Ascending aorta (tissue), 2 donors: Measurements from ENCODE around the gene HES6. TPM values are rescaled to one million over a fixed set of nuclear protein-coding genes. Genes with fewer than 3 reads are reported as not detected.

Source experiments
- DNase-seq, 2 donors: peaks; one replicate each; pipeline ENCODE4 v3.0.0-alpha.2; 2019; ENCODE audit warnings: low spot score in 2 of 2
- H3K27ac ChIP-seq, 2 donors: fragments of 200-600 bp; sonication (generic); one replicate each; pipeline ENCODE4 v1.5.1; 2016 to 2017; ENCODE audit warnings: mild to moderate bottlenecking in 1 of 2
- H3K27me3 ChIP-seq: fragments of 200-600 bp; sonication (generic); one replicate; pipeline ENCODE4 v1.5.1; 2017
- H3K36me3 ChIP-seq, 2 donors: fragments of 200-600 bp; sonication (generic); one replicate each; pipeline ENCODE4 v1.5.1; 2016
- H3K4me1 ChIP-seq, 2 donors: fragments of 200-600 bp; sonication (generic); one replicate each; pipeline ENCODE4 v1.5.1; 2016 to 2017; ENCODE audit warnings: mild to moderate bottlenecking in 1 of 2
- H3K4me3 ChIP-seq, 2 donors: fragments of 200-600 bp; sonication (generic); one replicate each; pipeline ENCODE4 v1.5.1; 2016 to 2017; ENCODE audit warnings: mild to moderate bottlenecking in 1 of 2
- H3K9me3 ChIP-seq, 2 donors: fragments of 200-600 bp; sonication (generic); one replicate each; pipeline ENCODE4 v1.5.1; 2016
- CTCF ChIP-seq, 3 experiments: fragments of 200-600 bp in 2 of 3; fragments of 450-650 bp in 1 of 3; sonication (generic) in 2 of 3; IDR thresholded peaks; one replicate each; pipeline ENCODE4 v1.5.1; 2016 to 2019; ENCODE audit warnings: antibody characterized with exemption in 3 of 3, mild to moderate bottlenecking in 1 of 3, moderate library complexity in 1 of 3
- intact Hi-C: fragments of 100-400 bp; cut with DNase I; formaldehyde crosslinking; loops from one replicate; pipeline ENCODE4 v1.15.1; 2023
- total RNA-seq: library from RNA; depleted of rRNA; stranded (reverse); fragments of >200 nt; gene quantifications from one replicate; pipeline ENCODE4 v1.1.0, GENCODE V29; 2016

HES6 gene
- 117 TPM for total RNA-seq

GRCh38 chr2:238239863-238240756 is at the start of gene HES6:
TSS of gene HES6 (minus strand) at chr2:238240038. CDS start at chr2:238239905, 133 bp downstream.
- peak within 1 kb of the TSS; percentile 64 to 79 for H3K27ac ChIP-seq

GRCh38 chr2:238289574-238289973 is 49.7 kb upstream of the HES6 start:
- Histone ChIP-seq H3K9me3 (no peaks in the 10 kb centered on the region), H3K36me3 (no peaks in the 10 kb centered on the region), H3K27me3 (no peaks in the 10 kb centered on the region), H3K27ac (peak overlapping the region; percentile 96 to 97), H3K4me3 (peak overlapping the region; percentile 75 to 86), H3K4me1 (peaks cover 15 to 29% of the 10 kb centered on the region in 2 donors)
- no peak for TF ChIP-seq CTCF (IDR thresholded peaks at IDR 0.05)
- intact Hi-C loops = loop anchor here (1.0 to 5.0 kb wide), 2 partner anchors 31 to 47 kb away; partner anchors contain the start of genes HES6 and TRAF3IP1
- DNase-seq = no peak

More at GRCh38 chr2:238239863-238240756, at the start of gene HES6:
- Histone ChIP-seq H3K4me3 (peak within 1 kb of the TSS; percentile 67 to 92), H3K36me3 (peaks cover 1 to 11% of the 10 kb centered on the region in 2 donors), H3K9me3 (no peaks in the 10 kb centered on the region), H3K27me3 (peaks cover 3% of the 10 kb centered on the region), H3K4me1 (peaks cover 0 to 23% of the 10 kb centered on the region in 2 donors)
- intact Hi-C loops = loop anchor here (1.0 to 5.0 kb wide), 5 partner anchors 37 to 383 kb away; partner anchors contain the start of genes ILKAP, PER2, RAMP1 and SCLY
- DNase-seq = peak; percentile 62 to 95
- no peak for TF ChIP-seq CTCF (IDR thresholded peaks at IDR 0.05)

- Histone ChIP-seq H3K4me1 (peaks cover 15 to 29% of the 10 kb centered on the region in 2 donors), H3K36me3 (no peaks in the 10 kb centered on the region), H3K9me3 (no peaks in the 10 kb centered on the region), H3K27me3 (no peaks in the 10 kb centered on the region), H3K27ac (peak overlapping the region; percentile 96 to 97), H3K4me3 (peak overlapping the region; percentile 75 to 86)
- DNase-seq = peak; percentile 99
- intact Hi-C loops = loop anchor here (1.0 to 5.0 kb wide), 2 partner anchors 31 to 47 kb away; partner anchors contain the start of genes HES6 and TRAF3IP1
- peak in 1 of 3 experiments; percentile 38 for TF ChIP-seq CTCF (IDR thresholded peaks at IDR 0.05)
These were observed 49.1 kb upstream of the HES6 start for GRCh38 chr2:238288650-238289573.

- peak in 2 of 3 experiments; percentile 16 to 19 for TF ChIP-seq CTCF (IDR thresholded peaks at IDR 0.05)
- no peaks in the 10 kb centered on the region for H3K27me3 ChIP-seq
- H3K4me1 ChIP-seq = peaks cover 16 to 36% of the 10 kb centered on the region in 2 donors
- DNase-seq = peak; percentile 58 to 92
- peak within 1 kb of the TSS; percentile 96 to 97 for H3K27ac ChIP-seq
- H3K9me3 ChIP-seq = no peaks in the 10 kb centered on the region
- peak within 1 kb of the TSS; percentile 75 to 86 for H3K4me3 ChIP-seq
- intact Hi-C loops = loop anchor here (2.0 to 5.0 kb wide), 2 partner anchors 46 to 119 kb away; partner anchors contain the start of gene HES6
- H3K36me3 ChIP-seq = no peaks in the 10 kb centered on the region
These were observed 48.2 kb upstream of the HES6 start, which contains the start of gene PER2 for GRCh38 chr2:238287737-238288649. TSS of gene PER2 (minus strand) at chr2:238288610. CDS start at chr2:238277936, 10,674 bp downstream.
